WTC11 (cell line): ENCODE data around the gene GMIP. TPM values are rescaled to one million over a fixed set of nuclear protein-coding genes. Genes with fewer than 3 reads are reported as not detected.
A peak's percentile ranks its signal among the peaks of the same experiment; 100 is the strongest.

Source experiments
- ATAC-seq: fragments of 200-7000 bp; cut with Tn5 transposase; 2 replicates; pipeline ENCODE4 v1.10.0; 2021; ENCODE audit warnings: mild to moderate bottlenecking, moderate library complexity
- CTCF ChIA-PET: fragments of 300-600 bp; sonication (Branson Sonifier 250); formaldehyde crosslinking; loops from one replicate; lab custom pipeline; 2021; ENCODE audit warnings: antibody characterized with exemption; lab: Charles Lee
- POLR2A ChIA-PET: fragments of 350-600 bp; sonication (Branson Sonifier 250); formaldehyde crosslinking; loops from one replicate; lab custom pipeline; 2021; ENCODE audit warnings: antibody characterized with exemption; lab: Charles Lee
- DNase-seq: peaks from one replicate; pipeline ENCODE4 v3.0.0; 2021; ENCODE audit warnings: low spot score
- H3K27ac Mint-ChIP-seq: 2 replicates; pipeline ENCODE4 v1.8.0; 2021; ENCODE audit warnings: mixed read lengths
- H3K27me3 Mint-ChIP-seq: 2 replicates; pipeline ENCODE4 v1.8.0; 2021; ENCODE audit warnings: low read depth, mild to moderate bottlenecking, moderate library complexity, mixed read lengths
- H3K36me3 Mint-ChIP-seq: 2 replicates; pipeline ENCODE4 v1.8.0; 2021; ENCODE audit warnings: mixed read lengths
- H3K4me1 Mint-ChIP-seq: 2 replicates; pipeline ENCODE4 v1.8.0; 2022; ENCODE audit warnings: mixed read lengths
- H3K4me3 Mint-ChIP-seq: 2 replicates; pipeline ENCODE4 v1.8.0; 2021; ENCODE audit warnings: mild to moderate bottlenecking, moderate library complexity, mixed read lengths
- H3K9me3 Mint-ChIP-seq: 2 replicates; pipeline ENCODE4 v1.8.0; 2021; ENCODE audit warnings: mixed read lengths
- ELF4 ChIP-seq: sonication (generic); formaldehyde crosslinking; IDR thresholded peaks from 2 replicates; pipeline ENCODE4 v1.8.1; 2022; ENCODE audit warnings: low read depth, mild to moderate bottlenecking, moderate library complexity, missing genetic modification reagents
- FOXK1 ChIP-seq: sonication (generic); formaldehyde crosslinking; IDR thresholded peaks from 2 replicates; pipeline ENCODE4 v1.8.0; 2022; ENCODE audit warnings: mild to moderate bottlenecking, moderate library complexity, missing genetic modification reagents
- GRHL2 ChIP-seq: fragments of 250-450 bp; sonication (Bioruptor Pico); IDR thresholded peaks from 2 replicates; pipeline ENCODE4 v1.8.0; 2022; ENCODE audit warnings: mild to moderate bottlenecking, moderate library complexity; ENCODE audit not compliant: insufficient replicate concordance, severe bottlenecking
- IRF2 ChIP-seq: sonication (generic); formaldehyde crosslinking; IDR thresholded peaks from 2 replicates; pipeline ENCODE4 v1.8.0; 2022; ENCODE audit warnings: low read depth, missing genetic modification reagents, borderline replicate concordance
- MXD4 ChIP-seq: fragments of 250-450 bp; sonication (Bioruptor Pico); IDR thresholded peaks from 2 replicates; pipeline ENCODE4 v1.8.0; 2021; ENCODE audit warnings: mild to moderate bottlenecking, moderate library complexity, borderline replicate concordance
- NR3C1 ChIP-seq: sonication (generic); formaldehyde crosslinking; conservative IDR thresholded peaks from 2 replicates; pipeline ENCODE4 v1.8.1; 2023; ENCODE audit warnings: low read depth, mild to moderate bottlenecking, missing genetic modification reagents
- OVOL2 ChIP-seq: fragments of 250-450 bp; sonication (Bioruptor Pico); IDR thresholded peaks from 2 replicates; pipeline ENCODE4 v1.9.0; 2021; ENCODE audit warnings: mild to moderate bottlenecking, borderline replicate concordance
- PRRX2 ChIP-seq: fragments of 250-450 bp; sonication (Bioruptor Pico); IDR thresholded peaks from 2 replicates; pipeline ENCODE4 v1.8.0; 2021; ENCODE audit warnings: mild to moderate bottlenecking
- TEAD1 ChIP-seq: sonication (generic); formaldehyde crosslinking; IDR thresholded peaks from 2 replicates; pipeline ENCODE4 v1.8.0; 2022; ENCODE audit warnings: mild to moderate bottlenecking, missing genetic modification reagents
- ZNF219 ChIP-seq: sonication (generic); formaldehyde crosslinking; IDR thresholded peaks from 2 replicates; pipeline ENCODE4 v1.8.0; 2023; ENCODE audit warnings: missing genetic modification reagents, mild to moderate bottlenecking, borderline replicate concordance
- total RNA-seq: library from RNA; stranded (reverse); gene quantifications from 3 replicates; pipeline ENCODE4 v1.2.3, GENCODE V29; 2021
- TF ChIP-seq, protein P1 (sequence below): sonication (generic); formaldehyde crosslinking; IDR thresholded peaks from 2 replicates; pipeline ENCODE4 v1.8.0; 2022; ENCODE audit warnings: missing genetic modification reagents
- TF ChIP-seq, protein P2 (sequence below): sonication (generic); formaldehyde crosslinking; IDR thresholded peaks from 2 replicates; pipeline ENCODE4 v1.8.0; 2022; ENCODE audit warnings: mild to moderate bottlenecking, missing genetic modification reagents
- TF ChIP-seq, protein P3 (sequence below): sonication (generic); formaldehyde crosslinking; IDR thresholded peaks from 2 replicates; pipeline ENCODE4 v1.8.1; 2023; ENCODE audit warnings: mild to moderate bottlenecking, missing genetic modification reagents, moderate library complexity
- TF ChIP-seq, protein P4 (sequence below): fragments of 250-450 bp; sonication (Bioruptor Pico); IDR thresholded peaks from 2 replicates; pipeline ENCODE4 v1.8.0; 2021; ENCODE audit warnings: mild to moderate bottlenecking
- TF ChIP-seq, protein P5 (sequence below): fragments of 250-450 bp; sonication (Bioruptor Pico); IDR thresholded peaks from 2 replicates; pipeline ENCODE4 v1.9.0; 2021; ENCODE audit warnings: moderate library complexity, mild to moderate bottlenecking, inconsistent platforms, borderline replicate concordance
- TF ChIP-seq, protein P6 (sequence below): sonication (generic); formaldehyde crosslinking; IDR thresholded peaks from 2 replicates; pipeline ENCODE4 v1.8.1; 2022; ENCODE audit warnings: missing genetic modification reagents, borderline replicate concordance
- TF ChIP-seq, protein P7 (sequence below): sonication (generic); formaldehyde crosslinking; IDR thresholded peaks from 2 replicates; pipeline ENCODE4 v1.8.1; 2023; ENCODE audit warnings: mild to moderate bottlenecking, missing genetic modification reagents, moderate library complexity

The GMIP gene
- total RNA-seq, 1 experiment from 2014 or later = 23.0 TPM

DNA sequence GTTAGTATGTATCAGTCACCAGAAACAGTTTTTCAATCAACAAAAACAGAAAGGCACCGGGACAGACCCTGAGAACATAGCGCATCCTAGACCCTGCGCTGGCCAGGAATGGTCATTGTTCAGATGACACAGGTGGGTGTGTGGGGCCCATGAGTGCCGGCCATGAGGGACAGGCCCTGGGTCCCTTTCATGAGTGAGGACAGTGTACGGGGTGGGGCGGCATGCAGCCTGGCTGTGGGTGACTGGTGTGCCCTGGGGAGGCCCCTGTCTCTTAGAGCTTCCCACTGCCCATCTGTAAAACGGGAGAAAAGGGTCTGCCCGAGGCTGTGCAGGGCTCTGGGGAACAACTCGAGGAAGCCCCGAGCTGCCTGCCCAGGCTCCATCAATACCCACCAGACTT lies 50.8 kb downstream of the GMIP start:
- Mint-ChIP-seq H3K9me3 (no peaks in the 10 kb centered on the region), H3K27me3 (no peaks in the 10 kb centered on the region), H3K4me1 (peaks cover 22% of the 10 kb centered on the region), H3K4me3 (no peak overlapping the region), H3K27ac (peak overlapping the region; percentile 32; the same call in 1 of the 2 replicates), H3K36me3 (no peaks in the 10 kb centered on the region)
- ChIA-PET CTCF (interaction anchor here (1.2 to 5.6 kb wide), 2 partner anchors 38 to 51 kb away, joined by 4 to 22 read pairs; partner anchors contain the start of gene GMIP), POLR2A (no interaction called here)
- ATAC-seq (no peak), DNase-seq (no peak)
- TF ChIP-seq FOXK1 (CRISPR knock-in tag) (no peak), PRRX2 (CRISPR knock-in tag) (no peak), OVOL2 (no peak), GRHL2 (CRISPR knock-in tag) (no peak)
- TF ChIP-seq, protein P1, sequence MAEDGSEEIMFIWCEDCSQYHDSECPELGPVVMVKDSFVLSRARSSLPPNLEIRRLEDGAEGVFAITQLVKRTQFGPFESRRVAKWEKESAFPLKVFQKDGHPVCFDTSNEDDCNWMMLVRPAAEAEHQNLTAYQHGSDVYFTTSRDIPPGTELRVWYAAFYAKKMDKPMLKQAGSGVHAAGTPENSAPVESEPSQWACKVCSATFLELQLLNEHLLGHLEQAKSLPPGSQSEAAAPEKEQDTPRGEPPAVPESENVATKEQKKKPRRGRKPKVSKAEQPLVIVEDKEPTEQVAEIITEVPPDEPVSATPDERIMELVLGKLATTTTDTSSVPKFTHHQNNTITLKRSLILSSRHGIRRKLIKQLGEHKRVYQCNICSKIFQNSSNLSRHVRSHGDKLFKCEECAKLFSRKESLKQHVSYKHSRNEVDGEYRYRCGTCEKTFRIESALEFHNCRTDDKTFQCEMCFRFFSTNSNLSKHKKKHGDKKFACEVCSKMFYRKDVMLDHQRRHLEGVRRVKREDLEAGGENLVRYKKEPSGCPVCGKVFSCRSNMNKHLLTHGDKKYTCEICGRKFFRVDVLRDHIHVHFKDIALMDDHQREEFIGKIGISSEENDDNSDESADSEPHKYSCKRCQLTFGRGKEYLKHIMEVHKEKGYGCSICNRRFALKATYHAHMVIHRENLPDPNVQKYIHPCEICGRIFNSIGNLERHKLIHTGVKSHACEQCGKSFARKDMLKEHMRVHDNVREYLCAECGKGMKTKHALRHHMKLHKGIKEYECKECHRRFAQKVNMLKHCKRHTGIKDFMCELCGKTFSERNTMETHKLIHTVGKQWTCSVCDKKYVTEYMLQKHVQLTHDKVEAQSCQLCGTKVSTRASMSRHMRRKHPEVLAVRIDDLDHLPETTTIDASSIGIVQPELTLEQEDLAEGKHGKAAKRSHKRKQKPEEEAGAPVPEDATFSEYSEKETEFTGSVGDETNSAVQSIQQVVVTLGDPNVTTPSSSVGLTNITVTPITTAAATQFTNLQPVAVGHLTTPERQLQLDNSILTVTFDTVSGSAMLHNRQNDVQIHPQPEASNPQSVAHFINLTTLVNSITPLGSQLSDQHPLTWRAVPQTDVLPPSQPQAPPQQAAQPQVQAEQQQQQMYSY (CRISPR knock-in tag) = no peak
- TF ChIP-seq, protein P2, sequence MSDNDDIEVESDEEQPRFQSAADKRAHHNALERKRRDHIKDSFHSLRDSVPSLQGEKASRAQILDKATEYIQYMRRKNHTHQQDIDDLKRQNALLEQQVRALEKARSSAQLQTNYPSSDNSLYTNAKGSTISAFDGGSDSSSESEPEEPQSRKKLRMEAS (CRISPR knock-in tag) = no peak

DNA sequence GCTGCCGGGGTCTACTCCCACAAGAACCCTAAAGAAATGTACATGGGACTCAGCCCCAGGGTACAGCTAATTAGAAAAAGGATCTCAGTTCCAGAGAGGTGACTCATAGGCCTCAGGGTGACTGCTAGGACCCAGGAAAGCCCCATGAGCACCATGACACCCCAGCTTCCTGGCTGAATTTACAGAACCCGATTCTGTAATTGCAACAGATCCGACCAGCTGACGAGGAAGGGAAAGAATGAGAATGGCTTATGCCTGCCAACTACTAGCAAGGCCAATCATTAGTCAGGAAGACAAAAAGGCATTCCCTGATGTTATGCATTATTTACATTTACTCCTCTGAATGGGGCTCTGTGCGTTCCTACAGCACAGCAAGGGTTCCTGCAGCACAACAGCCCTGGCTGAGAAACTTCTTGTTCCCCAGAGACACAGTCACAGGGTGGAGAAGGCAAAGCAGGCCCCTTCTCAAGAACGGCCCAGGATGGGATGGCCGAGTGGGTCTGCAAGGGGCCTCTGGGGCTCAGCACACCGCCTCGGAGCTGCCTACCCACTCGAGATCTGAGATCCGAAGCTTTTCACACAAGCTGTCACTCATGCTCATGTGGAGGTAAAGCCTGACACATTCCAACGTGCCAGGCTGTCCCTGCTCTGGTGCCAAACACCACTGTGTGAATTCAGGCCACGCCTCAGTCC lies 52.2 kb downstream of the GMIP start:
- peak overlapping the region; percentile 19; the same call in 1 of the 2 replicates for H3K4me3 Mint-ChIP-seq
- POLR2A ChIA-PET = interaction anchor here (0.6 to 0.7 kb wide), 2 partner anchors 9 to 310 kb away, joined by 3 read pairs; no protein-coding TSS in a partner anchor
- no peaks in the 10 kb centered on the region for H3K9me3 Mint-ChIP-seq
- DNase-seq = peak; percentile 19
- TF ChIP-seq, protein P3, sequence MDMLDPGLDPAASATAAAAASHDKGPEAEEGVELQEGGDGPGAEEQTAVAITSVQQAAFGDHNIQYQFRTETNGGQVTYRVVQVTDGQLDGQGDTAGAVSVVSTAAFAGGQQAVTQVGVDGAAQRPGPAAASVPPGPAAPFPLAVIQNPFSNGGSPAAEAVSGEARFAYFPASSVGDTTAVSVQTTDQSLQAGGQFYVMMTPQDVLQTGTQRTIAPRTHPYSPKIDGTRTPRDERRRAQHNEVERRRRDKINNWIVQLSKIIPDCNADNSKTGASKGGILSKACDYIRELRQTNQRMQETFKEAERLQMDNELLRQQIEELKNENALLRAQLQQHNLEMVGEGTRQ (CRISPR knock-in tag) = no peak
- no peak for TF ChIP-seq ZNF219
- TF ChIP-seq, all 79 proteins: peak for 0
- CTCF ChIA-PET = interaction anchor here (0.7 to 5.6 kb wide), 4 partner anchors 37 to 59 kb away, joined by 4 to 22 read pairs (median 6); partner anchors contain the start of gene GMIP
- ATAC-seq = peak; percentile 70
- Mint-ChIP-seq H3K27ac (peak overlapping the region; percentile 93), H3K4me1 (peaks cover 22% of the 10 kb centered on the region), H3K36me3 (no peaks in the 10 kb centered on the region), H3K27me3 (no peaks in the 10 kb centered on the region)

DNA sequence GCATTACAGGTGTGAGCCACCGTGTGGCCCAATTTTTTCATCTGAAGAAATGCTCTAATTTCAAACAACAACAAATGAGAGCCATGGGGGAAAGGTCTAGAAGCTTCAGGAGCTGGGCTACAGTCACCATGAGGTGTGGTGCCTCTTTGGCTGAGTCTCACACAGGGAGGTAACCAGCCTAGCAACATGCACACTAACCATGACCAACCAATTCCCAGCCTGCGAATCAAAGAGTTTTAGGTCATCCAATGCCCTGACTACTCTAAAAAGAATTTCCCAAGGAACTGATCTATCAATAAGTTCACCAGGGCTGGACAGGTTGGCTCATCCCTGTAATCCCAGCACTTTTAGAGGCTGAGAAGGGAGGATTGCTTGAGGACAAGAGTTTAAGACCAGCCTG lies 54.9 kb downstream of the GMIP start:
- peaks cover 16% of the 10 kb centered on the region for H3K4me1 Mint-ChIP-seq
- CTCF ChIA-PET = interaction anchor here (1.2 to 1.6 kb wide), 2 partner anchors 34 to 36 kb away, joined by 5 read pairs; no protein-coding TSS in a partner anchor
- H3K27ac Mint-ChIP-seq = no peak overlapping the region
- POLR2A ChIA-PET = interaction anchor here (0.5 kb wide), 1 partner anchor 21 kb away, joined by 3 read pairs; no protein-coding TSS in a partner anchor
- H3K27me3 Mint-ChIP-seq = no peaks in the 10 kb centered on the region
- no peak overlapping the region for H3K4me3 Mint-ChIP-seq
- DNase-seq = no peak
- ATAC-seq = no peak
- H3K36me3 Mint-ChIP-seq = no peaks in the 10 kb centered on the region
- no peaks in the 10 kb centered on the region for H3K9me3 Mint-ChIP-seq
- TF ChIP-seq, protein P4, sequence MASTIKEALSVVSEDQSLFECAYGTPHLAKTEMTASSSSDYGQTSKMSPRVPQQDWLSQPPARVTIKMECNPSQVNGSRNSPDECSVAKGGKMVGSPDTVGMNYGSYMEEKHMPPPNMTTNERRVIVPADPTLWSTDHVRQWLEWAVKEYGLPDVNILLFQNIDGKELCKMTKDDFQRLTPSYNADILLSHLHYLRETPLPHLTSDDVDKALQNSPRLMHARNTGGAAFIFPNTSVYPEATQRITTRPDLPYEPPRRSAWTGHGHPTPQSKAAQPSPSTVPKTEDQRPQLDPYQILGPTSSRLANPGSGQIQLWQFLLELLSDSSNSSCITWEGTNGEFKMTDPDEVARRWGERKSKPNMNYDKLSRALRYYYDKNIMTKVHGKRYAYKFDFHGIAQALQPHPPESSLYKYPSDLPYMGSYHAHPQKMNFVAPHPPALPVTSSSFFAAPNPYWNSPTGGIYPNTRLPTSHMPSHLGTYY (CRISPR knock-in tag) = no peak
- TF ChIP-seq NR3C1 (no peak), MXD4 (CRISPR knock-in tag) (no peak), IRF2 (CRISPR knock-in tag) (no peak), ELF4 (CRISPR knock-in tag) (no peak), TEAD1 (CRISPR knock-in tag) (no peak)
- TF ChIP-seq, protein P5, sequence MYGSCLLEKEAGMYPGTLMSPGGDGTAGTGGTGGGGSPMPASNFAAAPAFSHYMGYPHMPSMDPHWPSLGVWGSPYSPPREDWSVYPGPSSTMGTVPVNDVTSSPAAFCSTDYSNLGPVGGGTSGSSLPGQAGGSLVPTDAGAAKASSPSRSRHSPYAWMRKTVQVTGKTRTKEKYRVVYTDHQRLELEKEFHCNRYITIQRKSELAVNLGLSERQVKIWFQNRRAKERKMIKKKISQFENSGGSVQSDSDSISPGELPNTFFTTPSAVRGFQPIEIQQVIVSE (CRISPR knock-in tag) = no peak
- TF ChIP-seq, protein P6, sequence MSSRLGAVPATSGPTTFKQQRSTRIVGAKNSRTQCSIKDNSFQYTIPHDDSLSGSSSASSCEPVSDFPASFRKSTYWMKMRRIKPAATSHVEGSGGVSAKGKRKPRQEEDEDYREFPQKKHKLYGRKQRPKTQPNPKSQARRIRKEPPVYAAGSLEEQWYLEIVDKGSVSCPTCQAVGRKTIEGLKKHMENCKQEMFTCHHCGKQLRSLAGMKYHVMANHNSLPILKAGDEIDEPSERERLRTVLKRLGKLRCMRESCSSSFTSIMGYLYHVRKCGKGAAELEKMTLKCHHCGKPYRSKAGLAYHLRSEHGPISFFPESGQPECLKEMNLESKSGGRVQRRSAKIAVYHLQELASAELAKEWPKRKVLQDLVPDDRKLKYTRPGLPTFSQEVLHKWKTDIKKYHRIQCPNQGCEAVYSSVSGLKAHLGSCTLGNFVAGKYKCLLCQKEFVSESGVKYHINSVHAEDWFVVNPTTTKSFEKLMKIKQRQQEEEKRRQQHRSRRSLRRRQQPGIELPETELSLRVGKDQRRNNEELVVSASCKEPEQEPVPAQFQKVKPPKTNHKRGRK (CRISPR knock-in tag) = no peak
- TF ChIP-seq, protein P7, sequence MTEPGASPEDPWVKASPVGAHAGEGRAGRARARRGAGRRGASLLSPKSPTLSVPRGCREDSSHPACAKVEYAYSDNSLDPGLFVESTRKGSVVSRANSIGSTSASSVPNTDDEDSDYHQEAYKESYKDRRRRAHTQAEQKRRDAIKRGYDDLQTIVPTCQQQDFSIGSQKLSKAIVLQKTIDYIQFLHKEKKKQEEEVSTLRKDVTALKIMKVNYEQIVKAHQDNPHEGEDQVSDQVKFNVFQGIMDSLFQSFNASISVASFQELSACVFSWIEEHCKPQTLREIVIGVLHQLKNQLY = no peak
- TF ChIP-seq, protein P2 (CRISPR knock-in tag) = no peak
